Heart left ventricle (tissue), 16 donors: ENCODE data around the gene DHX30. TPM values are rescaled to one million over a fixed set of nuclear protein-coding genes. Genes with fewer than 3 reads are reported as not detected.
"Not testable (repeated sequence)": the region's sequence is repeated elsewhere in the genome, so short reads cannot be mapped to it uniquely, and the experiment has no call there.

ENCODE experiments used
- ATAC-seq, 4 donors: fragments of 200-7000 bp; cut with Tn5 transposase; one replicate each; pipeline ENCODE4 v1.9.1; 2020 to 2022; ENCODE audit warnings: moderate library complexity in 4 of 4, mild to moderate bottlenecking in 3 of 4, moderate number of reproducible peaks in 1 of 4
- DNase-seq, 5 donors: peaks; one replicate each; pipeline ENCODE4 v3.0.0-alpha.2; 2020
- H3K27ac ChIP-seq, 12 donors: fragments of 200-600 bp; sonication (generic) in 4 of 12; one replicate each; pipeline versions ENCODE4 v1.5.0 to v1.8.0; 2016 to 2022; ENCODE audit warnings: mild to moderate bottlenecking in 2 of 12
- H3K27me3 ChIP-seq, 9 donors: fragments of 200-600 bp; sonication (generic) in 2 of 9; one replicate each; pipeline versions ENCODE4 v1.5.1 to v1.8.0; 2016 to 2022; ENCODE audit warnings: mild to moderate bottlenecking in 3 of 9
- H3K36me3 ChIP-seq, 9 donors: fragments of 200-600 bp; sonication (generic) in 2 of 9; one replicate each; pipeline versions ENCODE4 v1.5.0 to v1.8.0; 2018 to 2022; ENCODE audit warnings: mild to moderate bottlenecking in 2 of 9
- H3K4me1 ChIP-seq, 12 donors: fragments of 200-600 bp; sonication (generic) in 4 of 12; one replicate each; pipeline versions ENCODE4 v1.5.0 to v1.8.0; 2016 to 2022; ENCODE audit warnings: mild to moderate bottlenecking in 3 of 12
- H3K4me3 ChIP-seq, 12 donors: fragments of 200-600 bp; sonication (generic) in 4 of 12; one replicate each; pipeline versions ENCODE4 v1.5.0 to v1.8.0; 2017 to 2022; ENCODE audit warnings: mild to moderate bottlenecking in 9 of 12, moderate library complexity in 4 of 12
- H3K9me3 ChIP-seq, 12 donors: fragments of 200-600 bp; sonication (generic) in 4 of 12; one replicate each; pipeline versions ENCODE4 v1.5.0 to v1.8.0; 2016 to 2022; ENCODE audit warnings: mild to moderate bottlenecking in 1 of 12
- CTCF ChIP-seq, 12 donors: fragments of 200-600 bp; sonication (generic) in 4 of 12; IDR thresholded peaks; one replicate each; pipeline versions ENCODE4 v1.5.0 to v1.8.0; 2018 to 2022; ENCODE audit warnings: antibody characterized with exemption in 12 of 12, mild to moderate bottlenecking in 5 of 12
- POLR2A ChIP-seq, 2 donors: fragments of 450-650 bp; IDR thresholded peaks; one replicate each; pipeline ENCODE4 v1.6.1; 2017; ENCODE audit warnings: antibody characterized with exemption in 2 of 2, mild to moderate bottlenecking in 2 of 2, moderate library complexity in 2 of 2
- WGBS, 4 donors: extraction: QIAGEN DNeasy Blood & Tissue Kit in 2 of 4; methylation state at CpG; one replicate each; pipeline versions ENCODE4 v1.1.5 to v1.1.7; 2013 to 2018; 5-methylcytosine and 5-hydroxymethylcytosine counted together
- intact Hi-C, 10 donors: fragments of 100-400 bp; cut with DNase I; formaldehyde crosslinking; loops; one replicate each; pipeline versions ENCODE4 v1.11.1 to v1.14.2; 2022
- polyA plus RNA-seq, 2 donors: library from polyadenylated mRNA; stranded (reverse); fragments of 200-250 nt; gene quantifications; one replicate each; pipeline ENCODE4 v1.2.3, GENCODE V29; 2013
- total RNA-seq, 9 donors: library from RNA; depleted of rRNA in 2 of 9; stranded (reverse); fragments of >200 nt in 2 of 9; fragmentation: NEBNext Ultra II Directional in 3 of 9; extraction: Animal tissue kit (Norgen Biotek cat#: 25700) in 3 of 9; gene quantifications; one replicate each; pipeline versions ENCODE4 v1.1.0 to v1.2.4, GENCODE V29; 2016 to 2023
- donor health status: ischemic (EF 13 %, LVEDD 7.1; RV severe dilation, severe dysfunction).
- donor health status: healthy with polysubstance abuse.
- donor health status: DM: no; HTN: yes; CAD: no.
- donor health status: DM: no; HTN: no; CAD: no.
- donor health status: ischemic (EF 25% LVEDD 6.9; RV normal size, moderate dysfunction).
- donor health status: ischemic (EF 25% LVEDD 5.7; RV mildly dilated, moderate dysfunction).
- donor health status: healthy.
- donor health status: DM: yes; HTN: yes; CAD: no.
- donor health status: ischemic (EF 35%, LVEDD 5.7; RV mildly dilated, moderate dysfunction).
- donor health status: nonischemic (EF 11% LVEDD 7.7; RV severe dilation, severe dysfunction).
- donor health status: DM: yes; HTN: yes; CAD: no.
- donor health status: PGD.
- donor health status: ischemic (EF 29% LVEDD 5.4; RV normal size, mild dysfunction).
- donor health status: nonischemic (EF 23%, LVEDD 6.1; RV moderate dilation, normal function).

Gene DHX30
- total and polyA plus RNA-seq, 11 donors = 30.7 to 74.4 (median 49.4) TPM

- intact Hi-C loops = loop anchor here in 3 of 10 donors (2.0 to 5.0 kb wide), 3 partner anchors 167 to 332 kb away; no protein-coding TSS in a partner anchor
Observed at GRCh38 chr3:47825590-47825989, 22.7 kb downstream of the DHX30 start.

GRCh38 chr3:47829482-47829881 lies 26.5 kb downstream of the DHX30 start:
- H3K4me3 ChIP-seq, DNase-seq, ATAC-seq, H3K27me3 ChIP-seq, H3K27ac ChIP-seq, H3K9me3 ChIP-seq: not testable (repeated sequence)
- Histone ChIP-seq H3K36me3 (peaks cover 0 to 77% (median 73%) of the 10 kb centered on the region in 9 donors), H3K4me1 (peaks cover 0 to 20% (median 16%) of the 10 kb centered on the region in 12 donors)
- WGBS, 4 donors = 89 to 96% (median 93%) methylated on average over 9 of the region's 9 CpGs
- intact Hi-C loops = loop anchor here in 2 of 10 donors (5.0 kb wide), 2 partner anchors 163 to 328 kb away; no protein-coding TSS in a partner anchor

More at GRCh38 chr3:47825590-47825989, 22.7 kb downstream of the DHX30 start:
- Histone ChIP-seq H3K36me3 (peaks cover 0 to 56% (median 43%) of the 10 kb centered on the region in 9 donors), H3K4me3 (peak overlapping the region; percentile 49 to 99 (median 84)), H3K9me3 (no peaks in the 10 kb centered on the region), H3K27me3 (no peaks in the 10 kb centered on the region), H3K27ac (peak overlapping the region in 7 of 12 donors; percentile 78 to 90 (median 84)), H3K4me1 (peaks cover 0 to 25% (median 20%) of the 10 kb centered on the region in 12 donors)
- TF ChIP-seq POLR2A (IDR thresholded peaks at IDR 0.05) = no peak
- TF ChIP-seq CTCF (IDR thresholded peaks at IDR 0.05) = no peak
- WGBS, 4 donors = 22 to 34% (median 26%) methylated on average over 7 of the region's 7 CpGs
- ATAC-seq (no peak), DNase-seq (no peak)

GRCh38 chr3:47836986-47837385 lies 34.0 kb downstream of the DHX30 start:
- H3K4me3 ChIP-seq = no peak overlapping the region
- no peaks in the 10 kb centered on the region for H3K9me3 ChIP-seq
- intact Hi-C loops = loop anchor here (1.0 to 5.0 kb wide), 7 partner anchors 154 to 321 kb away; no protein-coding TSS in a partner anchor
- ATAC-seq = no peak
- 86 to 96% (median 89%) methylated on average over 7 of the region's 7 CpGs for WGBS, 4 donors
- no peaks in the 10 kb centered on the region for H3K27me3 ChIP-seq
- H3K36me3 ChIP-seq = peaks cover 0 to 99% (median 84%) of the 10 kb centered on the region in 9 donors
- no peak overlapping the region for H3K27ac ChIP-seq
- H3K4me1 ChIP-seq = peaks cover 0 to 8% (median 0%) of the 10 kb centered on the region in 12 donors
- TF ChIP-seq POLR2A (IDR thresholded peaks at IDR 0.05) (no peak), CTCF (IDR thresholded peaks at IDR 0.05) (no peak)
- DNase-seq = no peak

- H3K27ac ChIP-seq = no peak overlapping the region
- DNase-seq (peak in 1 of 5 donors; percentile 50), ATAC-seq (peak in 3 of 4 donors; percentile 40 to 48 (median 45))
- intact Hi-C loops = loop anchor here in 8 of 10 donors (5.0 kb wide), 3 partner anchors 154 to 319 kb away; no protein-coding TSS in a partner anchor
- H3K9me3 ChIP-seq = no peaks in the 10 kb centered on the region
- H3K27me3 ChIP-seq = no peaks in the 10 kb centered on the region
- no peak overlapping the region for H3K4me3 ChIP-seq
- 55 to 71% (median 65%) methylated on average over 5 of the region's 5 CpGs for WGBS, 4 donors
- no peak for TF ChIP-seq CTCF (IDR thresholded peaks at IDR 0.05)
- no peak for TF ChIP-seq POLR2A (IDR thresholded peaks at IDR 0.05)
- H3K4me1 ChIP-seq = peaks cover 0 to 8% (median 0%) of the 10 kb centered on the region in 12 donors
- H3K36me3 ChIP-seq = peaks cover 0 to 99% (median 84%) of the 10 kb centered on the region in 9 donors
Observed at GRCh38 chr3:47838503-47838902, 35.6 kb downstream of the DHX30 start.
